Measurements from ENCODE around the gene PWWP2B. TPM values are rescaled to one million over a fixed set of nuclear protein-coding genes. Genes with fewer than 3 reads are reported as not detected.

Gene PWWP2B
- total and polyA plus RNA-seq, 9 of the 15 experiments (the other 6 are each of a cell fraction or from before 2014, with no cell fraction given), result 0.07 to 9.2 (median 1.6) TPM; not detected in 1

GRCh38 chr10:132412316-132413192 is 15.6 kb downstream of the PWWP2B start (continued):
- TF ChIP-seq CUX1 (CRISPR knock-in tag; IDR thresholded peaks at IDR 0.05) (no peak), MCM2 (IDR thresholded peaks at IDR 0.05; ENCODE audit: low read depth) (no peak), CEBPB (tag; IDR thresholded peaks at IDR 0.05) (no peak), AFF4 (CRISPR knock-in tag; IDR thresholded peaks at IDR 0.05) (no peak), ZNF830 (CRISPR knock-in tag; IDR thresholded peaks at IDR 0.05) (no peak)

All from K562 (cell line).